GM19023 (cell line): ENCODE data around the gene DHX38.

ENCODE experiments used
- ATAC-seq: cut with Tn5 transposase; IDR thresholded peaks from one replicate; pipeline ENCODE4 v1.9.1; 2021; ENCODE audit warnings: mild to moderate bottlenecking, moderate library complexity; ENCODE audit not compliant: unreplicated experiment

DHX38 gene

GRCh38 chr16:72083778-72084404 is 9.8 kb upstream of the DHX38 start:
- ATAC-seq, result no peak

GRCh38 chr16:72084445-72084844 is 9.2 kb upstream of the DHX38 start:
- ATAC-seq, result no peak

- no peak for ATAC-seq
Observed at GRCh38 chr16:72085002-72085401, 8.6 kb upstream of the DHX38 start.

- ATAC-seq, result no peak
Observed at GRCh38 chr16:72091217-72091616, 2.4 kb upstream of the DHX38 start.

GRCh38 chr16:72092832-72093447 is 707 bp upstream of the DHX38 start:
- no peak for ATAC-seq

- no peak for ATAC-seq
Observed at GRCh38 chr16:72094266-72094610, 591 bp downstream of the DHX38 start.

- no peak for ATAC-seq
Observed at GRCh38 chr16:72098936-72099335, 5.3 kb downstream of the DHX38 start.

GRCh38 chr16:72099377-72099818 is 5.8 kb downstream of the DHX38 start:
- peak; percentile 70 for ATAC-seq

- ATAC-seq, result no peak
Observed at GRCh38 chr16:72101195-72101594, 7.5 kb downstream of the DHX38 start.

- no peak for ATAC-seq
Observed at GRCh38 chr16:72104905-72105304, 11.3 kb downstream of the DHX38 start.

GRCh38 chr16:72105978-72106377 is 12.3 kb downstream of the DHX38 start:
- no peak for ATAC-seq

GRCh38 chr16:72107371-72107770 is 13.7 kb downstream of the DHX38 start:
- ATAC-seq, result no peak

- ATAC-seq, result no peak
Observed at GRCh38 chr16:72108353-72109102, 14.9 kb downstream of the DHX38 start.

GRCh38 chr16:72109300-72109699 is 15.7 kb downstream of the DHX38 start:
- ATAC-seq, result no peak

GRCh38 chr16:72109966-72110530 is 16.4 kb downstream of the DHX38 start:
- no peak for ATAC-seq

GRCh38 chr16:72110662-72111615 is 17.3 kb downstream of the DHX38 start:
- no peak for ATAC-seq

GRCh38 chr16:72111657-72112451 is 18.2 kb downstream of the DHX38 start:
- no peak for ATAC-seq

GRCh38 chr16:72112452-72112792 is 18.8 kb downstream of the DHX38 start:
- no peak for ATAC-seq

- ATAC-seq, result no peak
Observed at GRCh38 chr16:72112906-72113615, 19.4 kb downstream of the DHX38 start.

GRCh38 chr16:72113616-72113945 is 19.9 kb downstream of the DHX38 start:
- no peak for ATAC-seq
